ENCODE results near the gene SLC6A3. TPM values are rescaled to one million over a fixed set of nuclear protein-coding genes. Genes with fewer than 3 reads are reported as not detected.

Gene SLC6A3
- total RNA-seq, 1 experiment from 2014 or later, result not detected

- no peak for DNase-seq (ENCODE audit: low spot score)
Measured at GRCh38 chr5:1421521-1422341, 23.5 kb downstream of the SLC6A3 start.

- DNase-seq (ENCODE audit: low spot score), result no peak
Measured at GRCh38 chr5:1420211-1421195, 24.7 kb downstream of the SLC6A3 start.

- no peak for DNase-seq (ENCODE audit: low spot score)
Measured at GRCh38 chr5:1419476-1420210, 25.6 kb downstream of the SLC6A3 start.

- no peak for DNase-seq (ENCODE audit: low spot score)
Measured at GRCh38 chr5:1418921-1419280, 26.3 kb downstream of the SLC6A3 start.

- no peak for DNase-seq (ENCODE audit: low spot score)
Measured at GRCh38 chr5:1418238-1418920, 26.9 kb downstream of the SLC6A3 start.

GRCh38 chr5:1417586-1418225 is 27.5 kb downstream of the SLC6A3 start:
- DNase-seq (ENCODE audit: low spot score), result no peak

- DNase-seq (ENCODE audit: low spot score), result no peak
Measured at GRCh38 chr5:1416856-1417469, 28.3 kb downstream of the SLC6A3 start.

- no peak for DNase-seq (ENCODE audit: low spot score)
Measured at GRCh38 chr5:1415626-1416360, 29.4 kb downstream of the SLC6A3 start.

- DNase-seq (ENCODE audit: low spot score), result no peak
Measured at GRCh38 chr5:1415059-1415425, 30.2 kb downstream of the SLC6A3 start.

GRCh38 chr5:1414311-1415058 is 30.8 kb downstream of the SLC6A3 start:
- no peak for DNase-seq (ENCODE audit: low spot score)

- no peak for DNase-seq (ENCODE audit: low spot score)
Measured at GRCh38 chr5:1413611-1414241, 31.5 kb downstream of the SLC6A3 start.

- DNase-seq (ENCODE audit: low spot score), result no peak
Measured at GRCh38 chr5:1413211-1413610, 32.0 kb downstream of the SLC6A3 start.

GRCh38 chr5:1412621-1413020 is 32.6 kb downstream of the SLC6A3 start:
- DNase-seq (ENCODE audit: low spot score), result no peak

GRCh38 chr5:1412163-1412562 is 33.1 kb downstream of the SLC6A3 start:
- no peak for DNase-seq (ENCODE audit: low spot score)

- no peak for DNase-seq (ENCODE audit: low spot score)
Measured at GRCh38 chr5:1411099-1411498, 34.1 kb downstream of the SLC6A3 start.

- DNase-seq (ENCODE audit: low spot score), result no peak
Measured at GRCh38 chr5:1410156-1411014, 34.9 kb downstream of the SLC6A3 start.

- DNase-seq (ENCODE audit: low spot score), result peak; percentile 27
Measured at GRCh38 chr5:1409381-1410110, 35.7 kb downstream of the SLC6A3 start.

Measured in A172 (cell line).